Measurements from ENCODE around the gene MRPS34.

GRCh38 chr16:1784977-1785845, 12.3 kb upstream of the MRPS34 start:
- no peak for TF ChIP-seq CTCF (IDR thresholded peaks at IDR 0.05 in 4 of 5, conservative IDR thresholded peaks at IDR 0.05 in 1 of 5)
- no peak for TF ChIP-seq POLR2A (IDR thresholded peaks at IDR 0.05)

Measured in gastrocnemius medialis (tissue), 4 donors.